ENCODE measurements around the gene SEMA4D.

DNA sequence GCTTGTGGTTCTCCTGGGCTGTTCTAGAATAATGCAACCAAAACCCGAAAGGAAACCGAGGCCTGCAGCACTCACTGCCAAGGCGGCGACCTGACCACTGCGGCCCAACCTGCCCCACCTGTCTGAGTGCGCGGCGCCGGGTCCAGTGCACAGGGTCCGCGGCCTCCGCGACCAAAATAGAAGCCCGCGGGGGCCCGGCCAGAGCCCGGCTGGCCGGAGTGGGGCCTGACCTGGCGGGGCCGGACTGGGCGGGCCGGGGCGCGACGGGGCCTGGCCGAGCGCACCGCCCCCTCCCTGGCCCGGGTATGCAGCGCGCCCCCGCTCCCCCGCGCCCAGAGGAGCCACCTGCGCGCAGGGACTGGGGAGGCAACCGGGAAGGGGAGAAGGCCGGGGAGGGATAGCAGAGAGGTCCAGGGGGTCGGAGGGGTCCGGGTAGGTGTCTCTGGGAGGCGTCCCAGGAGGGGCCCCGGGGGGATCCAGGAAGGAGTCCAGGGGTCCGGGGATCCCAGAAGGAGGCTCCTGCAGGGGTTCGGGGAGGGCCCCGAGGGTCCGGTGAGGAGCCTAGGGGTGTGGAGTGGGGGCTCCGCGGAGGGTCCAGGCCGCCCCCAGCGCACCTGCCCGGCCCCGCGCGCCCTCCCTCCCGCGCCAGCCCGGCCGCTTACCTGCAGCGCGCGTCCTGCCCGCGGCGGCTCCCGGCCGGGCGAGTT is 503 bp downstream of the SEMA4D start:
- TF ChIP-seq, protein P1, sequence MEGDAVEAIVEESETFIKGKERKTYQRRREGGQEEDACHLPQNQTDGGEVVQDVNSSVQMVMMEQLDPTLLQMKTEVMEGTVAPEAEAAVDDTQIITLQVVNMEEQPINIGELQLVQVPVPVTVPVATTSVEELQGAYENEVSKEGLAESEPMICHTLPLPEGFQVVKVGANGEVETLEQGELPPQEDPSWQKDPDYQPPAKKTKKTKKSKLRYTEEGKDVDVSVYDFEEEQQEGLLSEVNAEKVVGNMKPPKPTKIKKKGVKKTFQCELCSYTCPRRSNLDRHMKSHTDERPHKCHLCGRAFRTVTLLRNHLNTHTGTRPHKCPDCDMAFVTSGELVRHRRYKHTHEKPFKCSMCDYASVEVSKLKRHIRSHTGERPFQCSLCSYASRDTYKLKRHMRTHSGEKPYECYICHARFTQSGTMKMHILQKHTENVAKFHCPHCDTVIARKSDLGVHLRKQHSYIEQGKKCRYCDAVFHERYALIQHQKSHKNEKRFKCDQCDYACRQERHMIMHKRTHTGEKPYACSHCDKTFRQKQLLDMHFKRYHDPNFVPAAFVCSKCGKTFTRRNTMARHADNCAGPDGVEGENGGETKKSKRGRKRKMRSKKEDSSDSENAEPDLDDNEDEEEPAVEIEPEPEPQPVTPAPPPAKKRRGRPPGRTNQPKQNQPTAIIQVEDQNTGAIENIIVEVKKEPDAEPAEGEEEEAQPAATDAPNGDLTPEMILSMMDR (IDR thresholded peaks at IDR 0.05) = no peak
- TF ChIP-seq ZFX (IDR thresholded peaks at IDR 0.05; ENCODE audit: borderline replicate concordance) = no peak
